Stimulated activated naive B cell treated with anti-CD40 and anti-IgM and Interleukin-4, amounts not matched to agents 10 μg/mL and 1 μg/mL and 100 μg/mL, for 72 hours (primary cell): ENCODE measurements around the gene GOLGA5.

Source experiments
- ATAC-seq, 2 donors: fragments of 150-1000 bp; cut with Tn5 transposase; replicated peaks; 2 replicates each; pipeline ENCODE4 v1.10.0; 2021; ENCODE audit warnings: moderate library complexity in 1 of 2
- DNase-seq: peaks from one replicate; pipeline ENCODE4 v3.0.0; 2021
- H3K27ac Mint-ChIP-seq: one replicate; pipeline ENCODE4 v1.8.0; 2022; ENCODE audit warnings: mild to moderate bottlenecking, mixed read lengths
- H3K27me3 Mint-ChIP-seq, 2 donors: one replicate each; pipeline ENCODE4 v1.8.0; 2022; ENCODE audit warnings: mixed read lengths in 2 of 2
- H3K36me3 Mint-ChIP-seq, 2 donors: one replicate each; pipeline ENCODE4 v1.8.0; 2022; ENCODE audit warnings: mixed read lengths in 2 of 2, mild to moderate bottlenecking in 1 of 2
- H3K4me1 Mint-ChIP-seq, 2 donors: one replicate each; pipeline ENCODE4 v1.8.0; 2022; ENCODE audit warnings: mixed read lengths in 2 of 2, mild to moderate bottlenecking in 1 of 2
- H3K4me3 Mint-ChIP-seq, 2 donors: one replicate each; pipeline ENCODE4 v1.8.0; 2022; ENCODE audit warnings: mild to moderate bottlenecking in 2 of 2, mixed read lengths in 2 of 2, moderate library complexity in 1 of 2
- H3K9me3 Mint-ChIP-seq, 2 donors: one replicate each; pipeline ENCODE4 v1.8.0; 2022; ENCODE audit warnings: mixed read lengths in 2 of 2, mild to moderate bottlenecking in 1 of 2

Gene GOLGA5

GRCh38 chr14:92863286-92864080 is 69.4 kb downstream of the GOLGA5 start:
- DNase-seq, result no peak
- Mint-ChIP-seq H3K4me1 (peaks cover 7 to 20% of the 10 kb centered on the region in 2 donors), H3K27ac (no peak overlapping the region)

GRCh38 chr14:92865674-92866073 is 71.6 kb downstream of the GOLGA5 start:
- Mint-ChIP-seq H3K36me3 (peaks cover 0 to 1% of the 10 kb centered on the region in 2 donors), H3K4me1 (peaks cover 7 to 20% of the 10 kb centered on the region in 2 donors), H3K27ac (no peak overlapping the region), H3K4me3 (no peak overlapping the region), H3K27me3 (peaks cover 24 to 25% of the 10 kb centered on the region in 2 donors), H3K9me3 (peaks cover 2 to 5% of the 10 kb centered on the region in 2 donors)
- DNase-seq (no peak), ATAC-seq (no peak)

More at GRCh38 chr14:92863286-92864080, 69.4 kb downstream of the GOLGA5 start:
- ATAC-seq, result no peak
- H3K9me3 Mint-ChIP-seq, result peaks cover 2 to 5% of the 10 kb centered on the region in 2 donors
- no peak overlapping the region for H3K4me3 Mint-ChIP-seq
- peaks cover 0 to 1% of the 10 kb centered on the region in 2 donors for H3K36me3 Mint-ChIP-seq
- peaks cover 25 to 29% of the 10 kb centered on the region in 2 donors for H3K27me3 Mint-ChIP-seq

- H3K27me3 Mint-ChIP-seq, result peaks cover 19 to 22% of the 10 kb centered on the region in 2 donors
- DNase-seq (no peak), ATAC-seq (no peak)
- no peak overlapping the region for H3K4me3 Mint-ChIP-seq
- peaks cover 2 to 5% of the 10 kb centered on the region in 2 donors for H3K9me3 Mint-ChIP-seq
- no peak overlapping the region for H3K27ac Mint-ChIP-seq
- H3K4me1 Mint-ChIP-seq, result peaks cover 7 to 20% of the 10 kb centered on the region in 2 donors
- peaks cover 0 to 1% of the 10 kb centered on the region in 2 donors for H3K36me3 Mint-ChIP-seq
Measured at GRCh38 chr14:92866181-92866752, 72.2 kb downstream of the GOLGA5 start.

- Mint-ChIP-seq H3K4me1 (peaks cover 6 to 18% of the 10 kb centered on the region in 2 donors), H3K36me3 (peaks cover 0 to 1% of the 10 kb centered on the region in 2 donors), H3K27ac (peak overlapping the region; percentile 20), H3K9me3 (peaks cover 2 to 5% of the 10 kb centered on the region in 2 donors), H3K27me3 (peaks cover 15 to 16% of the 10 kb centered on the region in 2 donors), H3K4me3 (no peak overlapping the region)
- ATAC-seq, result no peak
- no peak for DNase-seq
Measured at GRCh38 chr14:92866901-92867865, 73.1 kb downstream of the GOLGA5 start.

GRCh38 chr14:92874962-92875661 is 81.0 kb downstream of the GOLGA5 start:
- H3K4me1 Mint-ChIP-seq, result no peaks in the 10 kb centered on the region
- H3K4me3 Mint-ChIP-seq, result no peak overlapping the region
- DNase-seq (no peak), ATAC-seq (no peak)
- no peak overlapping the region for H3K27ac Mint-ChIP-seq
- no peaks in the 10 kb centered on the region for H3K9me3 Mint-ChIP-seq
- peaks cover 24 to 38% of the 10 kb centered on the region in 2 donors for H3K27me3 Mint-ChIP-seq
- H3K36me3 Mint-ChIP-seq, result no peaks in the 10 kb centered on the region

- Mint-ChIP-seq H3K36me3 (no peaks in the 10 kb centered on the region), H3K4me3 (no peak overlapping the region), H3K27me3 (peaks cover 39 to 58% of the 10 kb centered on the region in 2 donors), H3K9me3 (no peaks in the 10 kb centered on the region), H3K4me1 (no peaks in the 10 kb centered on the region), H3K27ac (no peak overlapping the region)
- DNase-seq, result no peak
- no peak for ATAC-seq
Measured at GRCh38 chr14:92877757-92878431, 83.8 kb downstream of the GOLGA5 start.

- H3K27me3 Mint-ChIP-seq, result peaks cover 41 to 64% of the 10 kb centered on the region in 2 donors
- DNase-seq (no peak), ATAC-seq (no peak)
- H3K4me1 Mint-ChIP-seq, result no peaks in the 10 kb centered on the region
- H3K36me3 Mint-ChIP-seq, result no peaks in the 10 kb centered on the region
- no peak overlapping the region for H3K4me3 Mint-ChIP-seq
- H3K9me3 Mint-ChIP-seq, result peaks cover 3% of the 10 kb centered on the region in 2 donors
- no peak overlapping the region for H3K27ac Mint-ChIP-seq
Measured at GRCh38 chr14:92880351-92880750, 86.2 kb downstream of the GOLGA5 start.

- Mint-ChIP-seq H3K9me3 (peaks cover 4% of the 10 kb centered on the region in 2 donors), H3K4me3 (no peak overlapping the region), H3K27ac (no peak overlapping the region), H3K4me1 (peaks cover 0 to 2% of the 10 kb centered on the region in 2 donors), H3K27me3 (peaks cover 46 to 69% of the 10 kb centered on the region in 2 donors), H3K36me3 (no peaks in the 10 kb centered on the region)
- ATAC-seq, result no peak
- no peak for DNase-seq
Measured at GRCh38 chr14:92880851-92881250, 86.7 kb downstream of the GOLGA5 start.

- Mint-ChIP-seq H3K27me3 (peaks cover 40 to 61% of the 10 kb centered on the region in 2 donors), H3K27ac (no peak overlapping the region), H3K36me3 (no peaks in the 10 kb centered on the region), H3K4me3 (no peak overlapping the region), H3K4me1 (peaks cover 0 to 2% of the 10 kb centered on the region in 2 donors), H3K9me3 (peaks cover 4 to 10% of the 10 kb centered on the region in 2 donors)
- ATAC-seq (no peak), DNase-seq (no peak)
Measured at GRCh38 chr14:92883066-92883465, 89.0 kb downstream of the GOLGA5 start.

GRCh38 chr14:92884410-92884809 is 90.3 kb downstream of the GOLGA5 start:
- ATAC-seq (no peak), DNase-seq (no peak)
- Mint-ChIP-seq H3K36me3 (no peaks in the 10 kb centered on the region), H3K27ac (no peak overlapping the region), H3K27me3 (peaks cover 47 to 60% of the 10 kb centered on the region in 2 donors), H3K4me3 (no peak overlapping the region), H3K9me3 (peaks cover 4 to 11% of the 10 kb centered on the region in 2 donors), H3K4me1 (peaks cover 0 to 2% of the 10 kb centered on the region in 2 donors)

GRCh38 chr14:92885279-92886061 is 91.4 kb downstream of the GOLGA5 start:
- Mint-ChIP-seq H3K27ac (no peak overlapping the region), H3K36me3 (no peaks in the 10 kb centered on the region), H3K4me3 (no peak overlapping the region), H3K9me3 (peaks cover 4 to 16% of the 10 kb centered on the region in 2 donors), H3K27me3 (peaks cover 52 to 55% of the 10 kb centered on the region in 2 donors), H3K4me1 (peaks cover 0 to 2% of the 10 kb centered on the region in 2 donors)
- ATAC-seq (no peak), DNase-seq (no peak)

- no peak overlapping the region for H3K4me3 Mint-ChIP-seq
- H3K9me3 Mint-ChIP-seq, result peaks cover 4 to 16% of the 10 kb centered on the region in 2 donors
- DNase-seq, result no peak
- H3K27ac Mint-ChIP-seq, result no peak overlapping the region
- H3K27me3 Mint-ChIP-seq, result peaks cover 43 to 46% of the 10 kb centered on the region in 2 donors
- no peak for ATAC-seq
- no peaks in the 10 kb centered on the region for H3K36me3 Mint-ChIP-seq
- H3K4me1 Mint-ChIP-seq, result peaks cover 0 to 2% of the 10 kb centered on the region in 2 donors
Measured at GRCh38 chr14:92886337-92886736, 92.2 kb downstream of the GOLGA5 start.
